NCI-H2227 (cell line): Measurements from ENCODE around the gene XCR1.
"Not testable (repeated sequence)": the region's sequence is repeated elsewhere in the genome, so short reads cannot be mapped to it uniquely, and the experiment has no call there.

Source experiments
- DNase-seq: peaks from one replicate; lab custom pipeline; 2025; ENCODE audit not compliant: unreplicated experiment; lab: John Stamatoyannopoulos, UW

Gene XCR1

DNA sequence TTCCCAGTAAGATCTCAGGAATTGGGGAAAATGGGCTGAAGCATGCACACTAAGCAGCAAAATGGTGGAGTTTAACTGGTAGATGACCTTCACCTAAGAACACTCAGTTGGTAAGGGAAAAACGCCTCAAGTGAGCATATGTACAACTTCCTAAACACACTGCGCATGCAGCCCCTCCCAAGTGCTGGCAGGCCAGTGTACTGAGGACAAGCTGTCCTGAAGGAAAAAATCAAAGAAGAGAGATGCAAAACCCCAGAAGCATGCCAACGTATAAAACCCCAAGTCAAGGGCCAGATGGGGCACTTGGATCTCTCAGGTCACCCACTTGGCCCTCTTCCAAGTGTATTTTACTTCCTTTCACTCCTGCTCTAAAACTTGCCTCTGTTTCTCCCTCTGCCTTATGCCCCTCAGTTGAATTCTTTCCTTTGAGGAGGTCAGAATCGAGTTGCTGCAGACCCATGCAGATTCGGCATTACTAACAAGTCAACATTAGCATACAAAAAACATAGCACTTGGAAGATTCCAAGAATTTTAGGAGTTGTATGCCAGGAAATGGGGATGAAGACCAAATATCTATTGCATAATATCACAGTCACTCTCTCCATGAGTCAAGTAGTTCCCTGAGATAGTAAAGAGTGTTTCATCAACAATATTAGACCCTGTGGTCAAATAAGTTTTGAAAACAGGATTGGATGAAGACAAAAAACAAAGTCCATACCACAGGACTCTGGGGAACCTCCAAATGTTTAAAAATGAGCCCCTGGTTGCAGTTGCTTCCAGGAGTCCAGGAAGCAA, 20.8 kb downstream of the XCR1 start:
- no peak for DNase-seq

DNA sequence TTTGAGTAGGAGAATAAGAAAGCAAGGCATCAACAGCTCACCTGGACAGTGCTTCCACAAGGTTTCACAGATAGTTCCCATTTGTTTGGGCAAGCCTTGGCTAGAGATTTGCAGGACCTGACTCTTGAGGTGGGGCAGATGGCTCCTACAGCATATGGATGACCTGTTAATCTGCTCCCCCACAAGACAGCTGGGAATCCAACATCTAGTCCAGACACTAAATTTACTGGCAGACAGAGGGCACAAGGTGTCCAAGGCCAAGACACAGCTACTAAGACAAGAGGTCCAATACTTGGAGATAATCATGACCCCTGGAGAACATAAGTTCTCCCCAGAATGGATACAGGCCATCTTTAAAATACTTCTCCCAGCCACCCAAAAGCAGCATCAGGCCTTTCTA, 23.6 kb downstream of the XCR1 start:
- not testable (repeated sequence) for DNase-seq

DNA sequence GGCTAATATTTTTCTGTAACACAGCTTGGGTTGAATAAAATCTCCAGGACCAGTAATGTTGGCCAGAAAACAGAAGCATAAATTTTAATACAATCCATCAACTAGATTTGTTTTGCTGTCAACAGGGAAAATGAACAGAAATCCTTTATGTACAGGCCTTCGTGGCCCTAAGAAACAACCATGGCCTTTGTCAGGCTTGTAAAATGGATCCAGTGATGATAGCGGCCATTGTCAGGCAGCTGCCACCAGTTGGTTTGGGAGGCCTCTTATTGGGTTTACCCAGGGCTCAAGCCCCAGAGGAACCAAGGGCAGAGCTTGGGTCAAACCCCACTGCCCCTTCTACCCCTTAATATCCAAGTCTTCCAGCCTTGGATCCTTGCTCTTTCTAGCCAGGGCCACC, 26.1 kb downstream of the XCR1 start:
- DNase-seq: no peak

DNA sequence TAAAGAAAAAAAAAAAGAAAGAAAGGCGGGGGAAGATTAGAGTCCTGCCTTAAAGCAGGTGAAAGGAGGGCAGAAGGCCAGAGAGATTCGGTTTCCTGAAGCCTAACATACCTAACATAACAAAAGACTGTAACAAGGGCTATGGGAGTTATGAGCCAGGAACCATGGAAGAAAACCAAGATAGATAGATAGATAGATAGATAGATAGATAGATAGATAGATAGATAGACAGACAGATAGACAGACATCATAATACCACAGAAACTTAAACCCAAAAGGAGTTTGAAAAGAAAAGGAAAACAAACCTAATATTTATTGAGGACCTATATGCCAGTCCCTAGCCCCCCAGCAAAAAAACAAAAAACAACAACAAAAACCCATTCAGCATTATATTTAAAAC, 29.3 kb downstream of the XCR1 start:
- no peak for DNase-seq

DNA sequence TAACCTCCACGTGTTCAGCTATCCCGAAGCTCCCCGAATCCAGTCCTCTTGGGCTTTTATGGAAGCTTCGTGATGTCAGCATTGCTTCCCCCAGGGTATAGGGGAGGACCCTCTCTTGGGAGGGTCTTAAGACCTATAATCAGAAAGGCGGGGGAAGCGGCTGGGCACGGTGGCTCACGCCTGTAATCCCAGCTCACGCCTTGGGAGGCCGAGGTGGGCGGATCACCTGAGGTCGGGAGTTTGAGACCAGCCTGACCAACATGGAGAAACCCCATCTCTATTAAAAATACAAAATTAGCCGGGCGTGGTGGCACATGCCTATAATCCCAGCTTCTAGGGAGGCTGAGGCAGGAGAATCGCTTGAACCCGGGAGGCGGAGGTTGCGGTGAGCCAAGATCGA, 29.8 kb downstream of the XCR1 start:
- DNase-seq: not testable (repeated sequence)

DNA sequence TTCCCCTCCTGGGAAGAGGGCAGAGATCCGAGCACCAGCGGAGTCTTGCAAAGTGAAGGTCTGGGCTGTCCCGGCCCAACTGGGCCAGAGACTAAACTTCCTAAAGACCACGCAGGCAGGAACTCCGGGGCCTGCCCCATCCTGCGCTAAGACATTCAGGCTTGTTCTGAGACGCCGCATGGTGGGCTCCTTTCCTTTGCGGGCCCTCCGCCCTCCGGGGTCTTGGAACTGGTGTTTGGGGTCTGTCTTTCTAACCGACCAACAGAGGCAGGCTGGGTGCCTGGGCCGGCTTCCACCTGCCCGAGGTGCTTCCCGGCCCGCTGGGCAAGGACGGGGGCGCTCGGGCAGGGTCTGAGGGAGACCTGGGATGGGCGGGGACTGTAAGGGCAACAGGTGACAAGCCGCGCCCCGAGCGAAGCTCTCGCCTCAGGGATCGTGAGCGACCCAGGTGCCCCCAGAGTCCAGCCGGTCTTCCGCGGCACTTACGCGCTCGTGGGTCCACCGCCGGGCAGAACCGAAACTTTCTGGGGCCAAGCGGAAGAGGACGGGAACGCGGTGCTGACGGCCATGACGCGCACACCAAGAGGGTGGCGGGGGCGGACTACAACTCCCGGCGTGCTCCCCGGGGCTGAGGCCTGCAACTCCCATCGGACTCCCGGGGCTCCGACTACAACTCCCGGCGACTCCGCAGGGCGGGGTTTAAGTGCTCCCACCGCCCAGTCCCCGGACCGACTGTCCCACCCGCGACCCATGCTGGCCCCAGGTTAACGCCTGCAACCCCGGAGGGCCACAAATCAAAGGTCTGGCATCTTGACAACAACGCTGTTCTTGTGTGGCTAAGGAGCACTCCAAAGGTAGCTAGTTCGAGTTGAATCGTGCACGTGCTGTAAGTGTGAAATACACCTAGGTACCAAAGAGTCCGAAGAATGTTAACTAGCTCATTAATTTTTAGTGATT, 31.8 kb downstream of the XCR1 start, which contains the start of gene FYCO1:
TSS of gene FYCO1 (minus strand) at position 589 of the 957 bp plus-strand sequence. CDS start 10,914 bp downstream, outside the sequence.
- peak; percentile 82 for DNase-seq

DNA sequence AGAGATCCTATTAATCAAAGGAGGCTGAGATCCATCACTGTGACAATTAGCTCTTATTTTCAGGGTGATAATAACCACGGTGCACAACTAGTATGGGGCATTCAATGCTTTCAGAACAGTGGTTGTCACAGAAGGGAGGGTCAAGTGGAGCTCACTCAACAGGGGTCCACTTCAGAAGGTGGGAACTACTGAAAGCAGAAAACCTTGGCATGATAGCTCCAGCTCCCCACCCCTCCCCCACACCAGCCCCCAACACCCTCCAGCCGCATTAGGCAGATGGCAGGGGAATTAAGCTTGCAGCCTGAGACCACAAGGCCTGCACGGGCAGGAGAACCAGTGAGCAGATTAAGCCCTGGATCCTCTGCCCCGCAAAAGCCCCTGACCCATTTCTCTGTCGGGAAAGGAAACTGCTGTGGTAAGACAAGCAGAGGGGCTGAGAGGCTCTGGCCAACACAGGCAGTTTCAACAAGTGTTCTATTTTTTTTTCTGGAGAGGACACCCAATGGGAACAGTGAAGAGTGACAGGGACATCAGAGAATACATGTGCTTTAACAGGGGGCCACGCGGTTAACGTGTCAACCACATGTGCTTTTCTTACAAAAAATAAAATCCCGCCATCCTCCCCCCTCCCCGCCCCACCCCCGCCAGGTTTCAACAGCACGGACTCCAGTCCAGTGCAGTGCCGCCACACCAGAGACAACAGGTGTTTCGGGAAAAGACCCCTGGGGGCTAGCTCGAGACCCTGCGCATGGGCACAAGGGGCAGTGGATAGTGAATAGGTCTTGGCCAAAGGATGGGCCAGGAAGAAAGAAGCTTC, 32.7 kb downstream of the XCR1 start:
- peak; percentile 83 for DNase-seq

DNA sequence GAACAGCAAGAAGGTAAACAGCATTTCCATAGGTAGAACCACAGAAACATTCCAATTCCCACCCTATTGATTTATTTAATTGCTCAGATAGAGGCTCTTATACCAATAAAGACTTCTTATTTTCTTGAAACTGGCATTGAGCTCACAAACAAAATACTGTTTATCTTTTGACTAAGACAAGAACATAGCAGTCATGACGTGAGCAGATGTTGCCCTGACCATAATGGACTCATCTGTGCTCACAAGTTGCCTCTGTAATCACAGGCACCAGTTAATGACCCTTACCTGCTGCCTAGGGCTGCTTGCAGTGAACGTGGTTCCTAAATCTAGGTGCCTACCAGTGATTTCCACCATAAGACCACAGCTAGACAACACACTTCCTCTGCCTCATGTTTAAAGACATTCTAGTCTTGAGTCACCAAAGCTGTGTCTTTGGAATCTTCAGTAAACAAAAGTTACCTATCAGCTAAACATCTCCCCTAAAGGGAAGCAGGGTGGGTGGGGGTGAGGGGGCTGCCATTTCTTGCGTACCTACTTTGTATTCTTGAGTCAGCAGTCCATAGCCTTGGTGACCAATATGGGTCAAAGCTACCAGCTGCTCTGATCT, 33.8 kb downstream of the XCR1 start:
- peak; percentile 0 for DNase-seq

DNA sequence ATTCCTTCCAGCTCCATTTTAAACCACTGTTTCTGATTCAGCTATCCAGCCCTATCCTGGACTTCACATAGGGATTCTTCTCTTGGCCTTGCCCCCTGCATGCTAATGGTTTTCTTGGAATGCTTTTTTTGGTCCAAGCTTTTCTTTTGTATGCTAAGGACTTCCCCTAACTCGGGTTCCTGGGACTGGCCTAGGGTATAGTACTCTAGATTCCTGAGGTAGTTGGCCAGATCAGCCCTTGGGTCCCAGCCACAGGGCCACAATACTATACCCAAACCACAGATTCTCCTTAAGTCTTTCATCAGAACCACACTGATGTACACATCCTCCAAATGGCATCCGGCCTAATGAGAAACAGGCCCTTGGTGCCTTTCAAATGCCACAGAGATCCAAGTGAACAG, 34.5 kb downstream of the XCR1 start:
- DNase-seq: no peak

DNA sequence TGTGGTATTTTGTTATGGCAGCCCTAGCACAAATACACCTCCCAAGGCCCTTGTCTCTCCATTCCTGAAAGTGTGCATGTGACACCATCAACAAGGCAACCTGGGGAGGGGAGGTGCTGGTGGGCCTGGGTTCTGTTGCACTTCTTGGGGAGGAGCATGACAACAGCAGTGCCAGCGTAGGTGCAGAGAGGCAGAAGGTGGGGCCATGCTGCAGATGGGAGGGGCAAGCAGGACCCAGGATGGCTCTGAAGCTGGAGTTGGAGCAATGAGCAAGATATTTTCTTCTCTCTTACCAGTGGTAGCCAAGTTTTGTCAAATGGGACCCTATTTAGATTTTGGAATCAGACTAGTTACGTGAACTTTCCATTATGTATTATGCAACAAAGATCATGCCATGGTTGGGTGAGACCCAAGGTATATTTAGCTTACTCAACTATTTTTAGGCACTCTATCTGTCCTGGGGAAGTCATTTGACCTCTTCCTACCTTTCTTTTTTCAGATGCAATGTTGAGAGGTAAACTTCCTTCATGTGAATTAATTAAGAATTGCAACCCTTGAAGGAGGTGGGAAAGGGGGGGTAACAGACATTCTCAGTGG, 35.1 kb downstream of the XCR1 start:
- no peak for DNase-seq

DNA sequence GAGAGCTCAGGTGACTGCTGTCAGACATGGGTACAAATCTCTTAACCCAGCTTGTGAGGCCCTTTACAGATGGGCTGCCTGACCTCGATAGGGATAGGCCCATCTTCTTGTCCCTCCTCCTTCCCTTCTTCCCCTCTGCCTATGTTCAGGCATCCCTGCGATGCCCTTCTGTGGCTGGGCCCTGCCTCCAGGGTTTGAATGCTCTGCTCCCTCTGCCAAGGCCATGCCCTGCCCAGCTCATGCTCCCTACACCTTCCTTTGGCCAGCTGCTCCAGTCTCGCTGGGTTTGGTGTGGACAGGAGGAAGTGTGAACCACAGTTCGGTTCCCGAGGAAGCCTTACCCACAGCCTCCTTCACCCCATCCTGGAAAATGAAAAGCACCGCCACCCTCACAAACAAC, 35.9 kb downstream of the XCR1 start:
- DNase-seq: no peak

DNA sequence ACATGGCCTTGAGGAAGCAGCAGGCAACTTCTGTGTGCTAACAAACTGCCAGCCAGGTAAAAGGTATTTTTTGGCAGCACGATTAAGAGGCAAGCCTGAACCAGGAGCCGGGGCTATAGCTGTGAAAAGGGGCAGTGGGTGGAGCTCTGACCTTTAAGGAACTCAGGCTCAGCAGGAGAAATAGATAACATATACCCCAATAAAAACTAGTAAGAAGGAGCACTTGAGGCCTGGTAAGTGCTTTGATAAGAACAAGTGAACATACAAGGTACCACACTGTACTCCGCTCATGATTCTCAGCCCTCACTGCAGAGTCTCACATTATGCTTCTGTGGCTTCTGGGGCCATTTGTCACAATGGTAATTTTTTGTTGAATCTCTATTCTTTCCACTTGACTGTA, 37.1 kb downstream of the XCR1 start:
- DNase-seq: no peak

DNA sequence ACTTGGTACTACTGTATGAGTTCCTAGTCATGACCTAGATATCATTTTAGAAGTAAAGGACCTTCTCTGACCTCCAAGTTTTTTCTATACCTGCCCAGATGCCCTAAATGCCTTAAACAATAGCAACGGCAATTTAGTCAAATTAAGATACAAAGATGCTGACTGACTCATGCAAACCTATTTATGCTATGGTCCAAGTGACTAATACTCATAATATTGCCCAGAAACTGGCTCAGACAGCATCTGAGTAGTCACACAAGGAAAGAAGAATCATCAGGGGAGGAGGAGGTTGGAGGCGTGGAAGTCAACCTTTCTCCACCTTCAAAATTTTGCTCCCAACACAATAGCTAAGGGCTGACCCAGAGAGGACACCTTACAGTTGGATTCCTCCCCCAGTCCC, 38.5 kb downstream of the XCR1 start:
- no peak for DNase-seq

DNA sequence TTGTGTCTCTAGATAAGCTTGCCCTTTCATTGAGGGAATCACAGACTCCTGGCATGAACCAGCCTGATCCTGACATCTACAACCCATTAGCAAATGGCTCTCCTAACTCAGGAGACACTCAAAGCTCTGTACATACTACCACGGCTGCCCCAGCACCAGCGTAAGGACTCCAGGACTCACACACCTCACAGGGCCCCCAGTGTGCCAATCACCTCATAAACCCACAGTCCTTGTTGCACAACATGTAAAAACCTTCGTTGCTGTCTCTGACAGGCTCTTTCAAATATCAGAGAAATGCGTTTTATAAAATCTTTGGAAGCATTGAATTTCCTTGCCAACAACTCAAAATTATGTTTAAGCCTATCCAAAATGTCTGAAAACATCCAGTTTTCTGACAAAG, 38.9 kb downstream of the XCR1 start:
- DNase-seq: no peak

DNA sequence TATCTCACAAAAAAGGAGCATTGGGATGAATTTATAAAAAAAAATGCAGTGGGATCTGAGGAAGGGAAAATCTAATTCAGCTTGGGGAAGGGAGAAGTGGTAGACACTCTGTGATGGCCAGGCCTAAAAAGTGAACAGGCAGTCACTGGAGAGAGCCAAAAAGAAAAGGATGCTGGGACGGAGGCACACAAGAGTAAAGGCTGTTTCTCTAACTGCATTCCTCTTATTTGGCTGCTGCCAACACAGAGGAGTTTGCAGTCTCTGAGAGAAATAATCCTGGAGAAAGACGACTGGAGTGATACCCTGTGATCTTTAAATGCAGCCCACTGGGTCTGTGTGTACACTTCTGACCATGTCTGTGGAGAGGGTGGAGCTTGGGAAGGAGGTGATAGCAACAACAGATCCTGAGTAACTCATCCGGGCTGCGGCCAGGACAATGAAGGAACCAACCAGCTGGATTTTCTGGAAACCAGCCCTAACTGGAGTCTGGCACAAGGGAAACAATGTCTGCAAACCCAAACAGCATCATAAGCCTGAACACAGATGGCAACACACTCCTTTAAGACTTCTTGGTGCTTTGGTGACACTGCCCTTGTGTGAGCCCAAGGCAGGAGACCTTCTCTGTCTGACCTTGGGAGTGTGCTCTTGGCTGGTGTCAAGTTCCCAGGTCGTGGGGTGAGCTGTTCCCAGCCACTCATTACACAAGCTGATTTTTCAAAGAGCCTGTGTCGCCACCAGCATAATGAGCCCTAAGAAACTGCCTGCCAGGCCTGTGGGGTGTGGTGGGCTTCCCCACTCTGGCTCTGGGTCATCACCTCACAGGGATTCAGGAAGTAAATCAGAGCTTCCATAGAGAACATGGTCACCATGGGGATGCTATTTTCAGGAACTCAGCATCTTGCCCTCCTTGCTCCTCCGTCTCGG, 39.7 kb downstream of the XCR1 start:
- DNase-seq: no peak

DNA sequence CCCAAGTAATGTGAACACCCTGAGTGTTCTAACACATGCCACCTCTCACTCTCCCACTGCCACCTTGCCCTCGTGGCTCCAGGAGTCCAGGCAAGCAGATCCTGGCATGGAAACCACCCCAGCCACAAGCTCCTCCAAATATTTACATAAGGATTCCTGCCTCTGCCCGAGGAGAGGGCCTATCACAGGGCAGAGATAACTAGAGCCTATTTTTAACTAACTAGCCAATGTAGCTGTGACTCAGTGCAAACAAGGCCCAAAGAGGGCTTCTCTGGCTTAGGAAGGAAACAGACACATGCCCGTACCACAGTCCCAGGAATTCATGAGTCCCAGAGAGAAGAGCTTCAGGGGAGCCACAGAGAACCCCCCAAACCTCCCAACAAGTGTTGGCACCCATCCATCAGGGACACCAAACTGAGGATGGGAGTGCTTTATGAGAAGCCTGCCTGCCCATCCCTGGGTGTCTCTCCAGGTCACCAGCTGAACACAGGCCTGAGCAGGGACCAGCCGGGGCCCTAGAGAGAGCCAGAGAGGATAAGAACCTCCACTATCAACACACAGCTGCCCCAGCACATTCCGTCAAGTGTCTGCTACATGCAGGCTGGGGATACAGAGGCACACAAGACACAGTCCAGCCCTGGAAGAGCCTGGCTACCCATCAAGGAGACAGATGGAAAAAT, 40.8 kb downstream of the XCR1 start:
- no peak for DNase-seq

DNA sequence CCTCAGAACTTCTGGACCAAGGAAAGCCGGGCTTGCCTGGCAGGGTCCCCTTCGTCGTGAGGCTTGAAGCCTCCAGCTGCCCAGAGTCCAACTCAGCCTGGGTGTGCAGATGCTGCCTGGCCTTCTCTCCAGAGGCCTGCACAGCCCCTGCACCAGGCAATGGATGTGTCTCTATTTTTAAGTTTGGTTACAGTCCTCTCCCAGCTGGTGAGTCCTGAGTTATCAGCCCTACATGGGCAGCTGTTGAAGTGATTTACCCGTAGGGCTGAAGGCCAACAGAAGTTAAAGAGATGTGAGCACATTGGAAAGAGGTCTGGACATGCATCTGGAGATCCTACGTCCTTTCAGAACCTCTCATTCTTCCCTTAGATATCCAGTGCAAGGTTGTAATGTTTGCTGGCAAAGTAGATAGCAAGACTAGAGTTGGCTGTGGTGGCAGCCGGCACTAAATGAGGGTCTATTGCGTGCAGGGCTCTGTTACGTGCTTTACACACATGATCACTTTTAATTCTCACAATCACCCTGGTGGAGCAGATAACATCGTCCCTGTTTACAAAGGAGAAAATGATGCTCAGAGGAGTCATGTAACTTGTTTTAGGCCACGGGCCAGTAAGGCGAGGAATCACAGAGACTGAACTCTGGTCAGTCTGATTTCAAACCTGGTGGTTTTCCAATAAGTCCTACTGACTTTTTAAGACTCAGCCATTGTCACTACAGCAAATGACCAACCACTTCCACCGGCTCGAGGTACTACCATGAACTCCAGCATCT, 41.6 kb downstream of the XCR1 start:
- no peak for DNase-seq
